Astrocyte of the spinal cord (primary cell): ENCODE results near the gene HTR4.

Experiments
- DNase-seq: peaks from one replicate; pipeline ENCODE4 v3.0.0; 2011; ENCODE audit warnings: low read depth, low spot score
- H3K4me3 ChIP-seq: 2 replicates; pipeline ENCODE4 v1.5.1; 2011; ENCODE audit warnings: low read depth, mild to moderate bottlenecking, low read length, moderate library complexity
- in situ Hi-C: cut with HindIII; loops from 2 replicates; pipeline ENCODE4 v1.10.0; 2017; ENCODE audit warnings: low sequenced_read_pairs
- TF ChIP-seq, protein P1 (sequence below): IDR thresholded peaks from 2 replicates; pipeline ENCODE4 v1.5.1; 2012; ENCODE audit warnings: low read depth, mild to moderate bottlenecking, low read length, inconsistent platforms

HTR4 gene

DNA sequence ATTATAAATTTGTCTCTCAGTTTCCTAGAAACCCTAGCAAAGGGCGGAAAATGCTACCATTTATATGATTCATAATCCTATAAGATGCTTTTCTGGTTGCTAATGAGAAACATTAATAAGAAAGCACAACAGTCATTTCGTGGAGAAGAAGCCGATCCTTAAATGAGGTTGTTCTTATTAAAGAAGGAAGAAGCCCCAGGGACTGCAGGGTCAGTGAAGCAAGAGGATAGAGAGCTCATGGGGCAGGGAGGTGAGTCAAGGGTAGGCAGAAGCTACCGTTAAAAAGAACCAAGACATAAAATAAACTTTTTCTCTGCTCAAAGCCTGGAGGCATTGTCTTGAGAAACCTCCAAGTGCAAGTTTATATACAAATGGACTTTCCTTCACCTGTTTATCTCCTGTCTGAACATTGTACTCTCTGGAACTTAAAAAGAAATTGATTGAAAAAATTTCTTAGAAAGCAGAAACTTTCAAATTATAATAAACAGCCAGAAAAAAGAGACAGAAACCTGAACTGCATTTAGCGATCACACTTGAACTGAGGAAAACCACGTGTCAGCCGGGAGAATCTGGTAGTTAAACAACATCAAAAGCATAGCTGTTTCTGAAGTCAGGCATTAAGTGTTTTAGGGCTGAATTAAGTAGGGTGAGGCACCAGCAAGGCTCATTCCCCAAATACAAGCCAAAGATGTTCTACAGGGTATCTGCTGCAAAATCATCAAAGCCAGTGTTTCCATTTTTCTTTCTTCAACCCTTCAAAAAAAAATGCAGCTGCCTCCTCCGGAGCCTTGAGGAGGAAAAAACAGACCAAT is 21.9 kb downstream of the HTR4 start:
- no peak overlapping the region for H3K4me3 ChIP-seq
- no peak for DNase-seq
- TF ChIP-seq, protein P1, sequence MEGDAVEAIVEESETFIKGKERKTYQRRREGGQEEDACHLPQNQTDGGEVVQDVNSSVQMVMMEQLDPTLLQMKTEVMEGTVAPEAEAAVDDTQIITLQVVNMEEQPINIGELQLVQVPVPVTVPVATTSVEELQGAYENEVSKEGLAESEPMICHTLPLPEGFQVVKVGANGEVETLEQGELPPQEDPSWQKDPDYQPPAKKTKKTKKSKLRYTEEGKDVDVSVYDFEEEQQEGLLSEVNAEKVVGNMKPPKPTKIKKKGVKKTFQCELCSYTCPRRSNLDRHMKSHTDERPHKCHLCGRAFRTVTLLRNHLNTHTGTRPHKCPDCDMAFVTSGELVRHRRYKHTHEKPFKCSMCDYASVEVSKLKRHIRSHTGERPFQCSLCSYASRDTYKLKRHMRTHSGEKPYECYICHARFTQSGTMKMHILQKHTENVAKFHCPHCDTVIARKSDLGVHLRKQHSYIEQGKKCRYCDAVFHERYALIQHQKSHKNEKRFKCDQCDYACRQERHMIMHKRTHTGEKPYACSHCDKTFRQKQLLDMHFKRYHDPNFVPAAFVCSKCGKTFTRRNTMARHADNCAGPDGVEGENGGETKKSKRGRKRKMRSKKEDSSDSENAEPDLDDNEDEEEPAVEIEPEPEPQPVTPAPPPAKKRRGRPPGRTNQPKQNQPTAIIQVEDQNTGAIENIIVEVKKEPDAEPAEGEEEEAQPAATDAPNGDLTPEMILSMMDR = no peak
- in situ Hi-C loops = no loop called here

DNA sequence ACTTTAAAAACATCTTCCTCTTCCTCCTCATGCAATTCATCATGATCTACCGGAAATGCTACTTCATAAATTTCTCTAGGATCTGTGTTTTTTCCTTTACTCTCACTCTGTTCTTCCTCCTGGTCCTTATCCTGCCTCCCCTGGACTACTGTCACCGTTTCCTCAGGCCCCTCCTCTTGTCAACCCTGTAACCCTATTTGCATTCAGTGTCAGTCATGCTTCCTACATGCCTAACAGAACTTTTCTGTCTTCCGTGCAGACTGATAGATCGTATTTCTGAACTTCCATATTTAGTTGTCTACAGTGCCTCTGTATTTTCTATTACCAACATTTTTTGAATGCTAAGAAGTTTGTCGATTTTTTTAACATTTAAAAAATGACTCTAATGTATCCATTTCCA is 27.3 kb downstream of the HTR4 start:
- H3K4me3 ChIP-seq = no peak overlapping the region
- TF ChIP-seq, protein P1 = no peak
- in situ Hi-C loops = no loop called here
- DNase-seq = no peak

DNA sequence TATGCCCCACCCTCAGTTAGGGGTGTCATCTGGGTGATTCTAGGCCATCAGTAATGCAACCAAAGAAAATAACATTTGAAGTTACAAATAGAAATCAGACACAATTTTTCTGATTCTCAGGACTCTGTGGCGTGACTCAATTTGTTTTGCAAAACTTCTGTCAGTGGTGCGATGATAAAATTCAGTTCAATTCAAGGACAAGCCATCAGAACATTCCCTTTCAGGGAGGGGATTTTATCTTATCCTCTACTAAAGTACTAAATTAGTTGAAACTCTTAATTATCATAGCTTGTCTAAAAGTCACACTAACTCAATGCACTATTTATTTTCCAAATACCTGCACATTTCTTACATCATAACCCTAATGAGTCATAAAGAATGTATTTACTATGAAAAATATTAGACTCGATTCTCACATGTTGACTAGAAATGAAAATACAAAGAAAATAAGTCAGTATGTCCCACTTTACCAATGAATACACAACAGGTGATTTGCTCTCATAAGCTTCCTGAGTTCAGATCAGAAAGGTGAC is 28.2 kb downstream of the HTR4 start:
- TF ChIP-seq, protein P1 = no peak
- DNase-seq = no peak
- in situ Hi-C loops = no loop called here
- no peak overlapping the region for H3K4me3 ChIP-seq

DNA sequence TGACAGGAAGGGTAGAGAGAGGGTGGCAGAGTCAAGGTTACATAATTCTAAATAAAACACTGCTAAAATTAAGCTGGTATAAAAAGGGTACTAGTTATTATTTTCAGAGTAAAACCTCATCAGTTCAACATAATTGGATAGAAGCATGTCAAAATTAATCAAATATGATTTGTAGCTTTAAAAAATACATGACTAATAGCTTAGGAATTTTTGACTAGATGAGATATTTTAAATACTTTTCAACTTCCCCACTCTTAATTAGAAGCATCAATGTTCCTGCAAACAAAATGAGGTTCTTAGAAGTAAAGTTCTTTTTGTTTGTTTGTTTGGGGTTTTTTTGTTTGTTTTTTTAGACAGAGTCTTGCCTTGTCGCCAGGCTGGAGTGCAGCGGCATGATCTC is 29.1 kb downstream of the HTR4 start:
- H3K4me3 ChIP-seq = no peak overlapping the region
- no peak for DNase-seq
- TF ChIP-seq, protein P1 = no peak
- in situ Hi-C loops = no loop called here

DNA sequence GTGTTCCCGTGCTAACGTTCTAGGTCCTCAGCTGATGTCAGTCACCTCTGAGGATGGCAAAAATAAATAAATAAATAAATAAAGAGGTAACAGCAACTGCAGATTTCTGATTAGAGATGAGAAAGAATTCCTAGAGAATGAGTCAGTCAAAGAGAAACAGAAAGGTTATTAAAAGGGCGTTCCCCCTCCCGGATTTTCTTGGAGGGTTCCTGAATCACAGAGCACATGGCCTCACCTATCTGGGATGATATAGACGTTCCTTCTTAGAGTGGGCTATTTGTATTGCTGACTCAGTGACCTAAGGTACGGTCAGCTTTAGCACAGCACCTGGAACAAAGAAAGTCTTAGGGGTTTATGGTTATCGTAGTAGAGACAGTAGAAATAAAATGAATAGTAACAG is 30.6 kb downstream of the HTR4 start:
- no peak for DNase-seq
- in situ Hi-C loops = no loop called here
- TF ChIP-seq, protein P1 = no peak
- H3K4me3 ChIP-seq = no peak overlapping the region

DNA sequence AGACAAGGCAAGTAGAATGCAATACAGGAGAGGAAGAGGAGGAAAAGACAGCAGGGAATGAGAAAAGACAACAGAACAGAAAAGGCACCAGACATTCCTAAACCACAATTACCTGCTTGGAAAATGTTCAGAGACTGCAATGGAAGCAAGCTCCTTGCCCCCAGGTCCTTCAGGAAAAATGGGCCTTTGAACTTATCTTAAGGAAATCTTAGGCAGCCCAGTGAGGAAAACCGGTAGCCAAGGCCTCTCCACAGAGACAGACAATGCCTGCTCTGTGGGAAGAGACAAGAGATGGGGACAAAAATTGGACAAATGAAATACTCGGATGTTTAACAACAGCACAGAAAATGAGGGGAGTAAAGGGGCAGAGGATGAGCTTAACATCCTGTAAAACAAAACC is 31.2 kb downstream of the HTR4 start:
- TF ChIP-seq, protein P1 = no peak
- in situ Hi-C loops = no loop called here
- DNase-seq = no peak
- no peak overlapping the region for H3K4me3 ChIP-seq
